GM23338 (cell line): Measurements from ENCODE around the gene DUSP3. TPM values are rescaled to one million over a fixed set of nuclear protein-coding genes. Genes with fewer than 3 reads are reported as not detected.

ENCODE experiments used
- ATAC-seq: fragments of 200-7000 bp; cut with Tn5 transposase; 3 replicates; pipeline ENCODE4 v1.9.1; 2020
- DNase-seq: peaks from one replicate; pipeline ENCODE4 v3.0.0-alpha.2; 2015; ENCODE audit warnings: low spot score
- H2AFZ ChIP-seq: fragments of 200-600 bp; sonication (generic); 2 replicates; pipeline ENCODE4 v1.8.0; 2016; ENCODE audit warnings: antibody characterized with exemption, mild to moderate bottlenecking, moderate library complexity
- H3F3A ChIP-seq: fragments of 200-600 bp; sonication (generic); replicated peaks from 2 replicates; pipeline ENCODE4 v1.8.0; 2017; ENCODE audit warnings: antibody characterized with exemption, mixed run types, low read depth
- H3K27ac ChIP-seq: fragments of 200-600 bp; sonication (generic); 2 replicates; pipeline ENCODE4 v1.6.1; 2016; ENCODE audit warnings: low read depth
- H3K27me3 ChIP-seq: fragments of 200-600 bp; sonication (generic); 2 replicates; pipeline ENCODE4 v1.8.0; 2016; ENCODE audit warnings: mild to moderate bottlenecking, mixed run types, moderate library complexity; ENCODE audit not compliant: insufficient read depth
- H3K36me3 ChIP-seq: fragments of 200-600 bp; sonication (generic); 2 replicates; pipeline ENCODE4 v1.8.0; 2016; ENCODE audit warnings: mild to moderate bottlenecking; ENCODE audit not compliant: insufficient read depth
- H3K4me1 ChIP-seq: fragments of 200-600 bp; sonication (generic); 2 replicates; pipeline ENCODE4 v1.8.0; 2016; ENCODE audit warnings: mild to moderate bottlenecking, moderate library complexity; ENCODE audit not compliant: insufficient read depth
- H3K4me2 ChIP-seq: fragments of 200-600 bp; sonication (generic); 2 replicates; pipeline ENCODE4 v1.7.1; 2017; ENCODE audit warnings: mixed run types
- H3K4me3 ChIP-seq: fragments of 200-600 bp; sonication (generic); 2 replicates; pipeline ENCODE4 v1.6.1; 2016; ENCODE audit warnings: mixed run types
- H3K79me2 ChIP-seq: fragments of 200-600 bp; sonication (generic); replicated peaks from 2 replicates; pipeline ENCODE4 v1.8.0; 2017; ENCODE audit warnings: mild to moderate bottlenecking; ENCODE audit not compliant: insufficient read depth
- H3K9me2 ChIP-seq: fragments of 200-600 bp; sonication (generic); 2 replicates; pipeline ENCODE4 v1.8.0; 2017; ENCODE audit not compliant: insufficient read depth
- H4K20me1 ChIP-seq: fragments of 200-600 bp; sonication (generic); replicated peaks from 2 replicates; pipeline ENCODE4 v1.8.0; 2017; ENCODE audit warnings: mild to moderate bottlenecking; ENCODE audit not compliant: insufficient read depth
- H3K27ac Mint-ChIP-seq: 2 replicates; pipeline ENCODE4 v1.8.0; 2020; ENCODE audit warnings: inconsistent platforms, mild to moderate bottlenecking, moderate library complexity, mixed read lengths
- H3K27me3 Mint-ChIP-seq: 3 replicates; pipeline ENCODE4 v1.8.0; 2022; ENCODE audit warnings: low read depth, mild to moderate bottlenecking, moderate library complexity, mixed read lengths, inconsistent platforms; ENCODE audit not compliant: insufficient read depth, poor library complexity
- H3K36me3 Mint-ChIP-seq: 3 replicates; pipeline ENCODE4 v1.8.0; 2021; ENCODE audit warnings: low read depth, mild to moderate bottlenecking, inconsistent platforms, moderate library complexity, mixed read lengths
- H3K4me1 Mint-ChIP-seq: 3 replicates; pipeline ENCODE4 v1.8.0; 2020; ENCODE audit warnings: mild to moderate bottlenecking, inconsistent platforms, mixed read lengths
- H3K4me3 Mint-ChIP-seq: 3 replicates; pipeline ENCODE4 v1.8.0; 2021; ENCODE audit warnings: moderate library complexity, mild to moderate bottlenecking, inconsistent platforms, mixed read lengths
- H3K9me3 Mint-ChIP-seq: 3 replicates; pipeline ENCODE4 v1.8.0; 2020; ENCODE audit warnings: moderate library complexity, mild to moderate bottlenecking, inconsistent platforms, mixed read lengths
- CREB1 ChIP-seq: fragments of 250-450 bp; sonication (Bioruptor Pico); IDR thresholded peaks from 2 replicates; pipeline ENCODE4 v1.5.0; 2020; ENCODE audit warnings: low read depth, mild to moderate bottlenecking, moderate library complexity
- CTCF ChIP-seq, 2 experiments: fragments of 200-600 bp in 1 of 2; sonication (generic) in 1 of 2; conservative IDR thresholded peaks; 2 replicates each; pipeline versions ENCODE4 v1.5.1 to v1.6.1; 2016 to 2017; ENCODE audit warnings: antibody characterized with exemption in 2 of 2, low read depth in 2 of 2, mild to moderate bottlenecking in 2 of 2, moderate library complexity in 1 of 2
- EZH2 ChIP-seq: fragments of 200-600 bp; sonication (generic); IDR thresholded peaks from one replicate; pipeline ENCODE4 v1.8.0; 2017; ENCODE audit warnings: antibody characterized with exemption, mild to moderate bottlenecking, low read depth; ENCODE audit not compliant: unreplicated experiment
- EZH2phosphoT487 ChIP-seq: fragments of 200-600 bp; sonication (generic); IDR thresholded peaks from one replicate; pipeline ENCODE4 v1.8.1; 2018; ENCODE audit warnings: antibody characterized with exemption; ENCODE audit not compliant: unreplicated experiment
- JUNB ChIP-seq: IDR thresholded peaks from one replicate; pipeline ENCODE4 v1.6.1; 2016; ENCODE audit warnings: antibody characterized with exemption; ENCODE audit not compliant: unreplicated experiment
- NANOG ChIP-seq: IDR thresholded peaks from 2 replicates; pipeline ENCODE4 v1.6.1; 2016; ENCODE audit warnings: antibody characterized with exemption, borderline replicate concordance
- POLR2AphosphoS5 ChIP-seq: IDR thresholded peaks from 2 replicates; pipeline ENCODE4 v1.6.1; 2016; ENCODE audit warnings: antibody characterized with exemption, low read depth
- REST ChIP-seq: IDR thresholded peaks from one replicate; pipeline ENCODE4 v1.6.1; 2018; ENCODE audit warnings: antibody characterized with exemption; ENCODE audit not compliant: unreplicated experiment
- STAT1 ChIP-seq: IDR thresholded peaks from one replicate; pipeline ENCODE4 v1.6.1; 2016; ENCODE audit warnings: antibody characterized with exemption; ENCODE audit not compliant: unreplicated experiment
- ZNF114 ChIP-seq: fragments of 250-450 bp; sonication (Bioruptor Pico); IDR thresholded peaks from 2 replicates; pipeline ENCODE4 v1.5.0; 2020; ENCODE audit warnings: mild to moderate bottlenecking, moderate library complexity
- ZNF331 ChIP-seq: fragments of 250-450 bp; sonication (Bioruptor Pico); IDR thresholded peaks from 2 replicates; pipeline ENCODE4 v1.5.0; 2020; ENCODE audit warnings: low read depth, mild to moderate bottlenecking, moderate library complexity
- ZNF462 ChIP-seq: fragments of 250-450 bp; sonication (Bioruptor Pico); IDR thresholded peaks from 2 replicates; pipeline ENCODE4 v1.5.0; 2020; ENCODE audit warnings: mild to moderate bottlenecking, moderate library complexity
- polyA plus RNA-seq: library from polyadenylated mRNA; unstranded; fragments of >200 nt; fragmentation: Nextera tagmentation; extraction: Ambion mirVana; gene quantifications from 2 replicates; pipeline ENCODE4 v1.2.1, GENCODE V29; 2016
- total RNA-seq: library from RNA; depleted of rRNA; stranded (reverse); fragments of >200 nt; shearing (Covaris generic); gene quantifications from 2 replicates; pipeline ENCODE4 v1.2.3, GENCODE V29; 2014
- TF ChIP-seq, protein P1 (sequence below): IDR thresholded peaks from 2 replicates; pipeline ENCODE4 v1.6.1; 2016; ENCODE audit warnings: antibody characterized with exemption

The DUSP3 gene
- total and polyA plus RNA-seq, 2 experiments from 2014 or later = 14.7 to 22.1 TPM

DNA sequence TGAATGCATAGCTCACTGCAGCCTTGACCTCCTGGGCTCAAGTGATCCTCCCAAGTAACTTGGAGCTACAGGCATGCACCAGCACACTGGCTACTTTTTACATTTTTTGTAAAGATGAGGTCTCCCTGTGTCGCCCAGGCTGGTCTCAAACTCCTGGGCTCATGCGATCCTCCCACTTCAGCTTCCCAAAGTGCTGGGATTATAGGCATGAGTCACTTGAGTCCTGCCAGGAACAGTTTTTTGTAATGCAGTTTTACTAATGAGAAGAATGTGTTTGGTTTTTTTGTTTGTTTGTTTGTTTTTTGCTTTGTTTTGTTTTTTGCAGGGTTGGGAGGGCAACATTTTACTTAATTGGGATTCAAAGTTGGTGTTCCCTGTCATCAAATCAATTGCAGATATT is 42.4 kb downstream of the DUSP3 start:
- H3K4me3 Mint-ChIP-seq = no peak overlapping the region

More for the DNA sequence above, 42.4 kb downstream of the DUSP3 start:
- Histone ChIP-seq H3F3A (no peaks in the 10 kb centered on the region), H3K4me1 (peaks cover 13% of the 10 kb centered on the region; the same call in 1 of the 2 replicates), H3K79me2 (no peaks in the 10 kb centered on the region), H2AFZ (peak overlapping the region; percentile 78), H3K9me2 (no peaks in the 10 kb centered on the region), H3K4me3 (no peak overlapping the region), H3K4me2 (no peak overlapping the region), H3K27me3 (no peaks in the 10 kb centered on the region), H4K20me1 (no peaks in the 10 kb centered on the region), H3K27ac (no peak overlapping the region), H3K36me3 (no peaks in the 10 kb centered on the region)
- peak overlapping the region; percentile 28; the same call in 1 of the 2 replicates for H3K27ac Mint-ChIP-seq
- peaks cover 10% of the 10 kb centered on the region; the same call in 2 of the 3 replicates for H3K4me1 Mint-ChIP-seq
- ATAC-seq (peak; percentile 52; the same call in 2 of the 3 replicates), DNase-seq (no peak)
- peaks cover 13% of the 10 kb centered on the region for H3K36me3 Mint-ChIP-seq
- peaks cover 25% of the 10 kb centered on the region for H3K9me3 Mint-ChIP-seq
- no peak for TF ChIP-seq POLR2AphosphoS5
- TF ChIP-seq NANOG = no peak
- TF ChIP-seq, protein P1, sequence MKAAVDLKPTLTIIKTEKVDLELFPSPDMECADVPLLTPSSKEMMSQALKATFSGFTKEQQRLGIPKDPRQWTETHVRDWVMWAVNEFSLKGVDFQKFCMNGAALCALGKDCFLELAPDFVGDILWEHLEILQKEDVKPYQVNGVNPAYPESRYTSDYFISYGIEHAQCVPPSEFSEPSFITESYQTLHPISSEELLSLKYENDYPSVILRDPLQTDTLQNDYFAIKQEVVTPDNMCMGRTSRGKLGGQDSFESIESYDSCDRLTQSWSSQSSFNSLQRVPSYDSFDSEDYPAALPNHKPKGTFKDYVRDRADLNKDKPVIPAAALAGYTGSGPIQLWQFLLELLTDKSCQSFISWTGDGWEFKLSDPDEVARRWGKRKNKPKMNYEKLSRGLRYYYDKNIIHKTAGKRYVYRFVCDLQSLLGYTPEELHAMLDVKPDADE = no peak
- no peak for TF ChIP-seq JUNB
- TF ChIP-seq CTCF (conservative IDR thresholded peaks at IDR 0.05; ENCODE audit: low read depth in 2 of 2) = no peak
- no peak for TF ChIP-seq ZNF462
- TF ChIP-seq ZNF331 (CRISPR knock-in tag) = no peak
- no peak for TF ChIP-seq ZNF114
- no peak for TF ChIP-seq REST
- TF ChIP-seq EZH2 = no peak
- TF ChIP-seq STAT1 = no peak
- no peak for TF ChIP-seq CREB1
- TF ChIP-seq EZH2phosphoT487 = no peak
- H3K27me3 Mint-ChIP-seq = peaks cover 5% of the 10 kb centered on the region
